Erythroblast (primary cell): ENCODE data around the gene FAM170B.
A peak's percentile ranks its signal among the peaks of the same experiment; 100 is the strongest.

Experiments
- DNase-seq, 2 experiments: peaks; one replicate each; lab custom pipeline; 2025; lab: John Stamatoyannopoulos, UW
- GATA1 ChIP-seq: IDR thresholded peaks from 2 replicates; pipeline ENCODE4 v1.6.1; 2011; ENCODE audit warnings: low read depth, mild to moderate bottlenecking, control low read depth, low read length, moderate library complexity
- POLR2A ChIP-seq: IDR thresholded peaks from 2 replicates; pipeline ENCODE4 v1.6.1; 2011; ENCODE audit warnings: mild to moderate bottlenecking, low read length

The FAM170B gene

GRCh38 chr10:49173853-49174252 lies 40.0 kb upstream of the FAM170B start:
- no peak for DNase-seq
- TF ChIP-seq POLR2A = no peak
- no peak for TF ChIP-seq GATA1

GRCh38 chr10:49173201-49173772 lies 39.5 kb upstream of the FAM170B start:
- TF ChIP-seq GATA1 (no peak), POLR2A (no peak)

GRCh38 chr10:49172777-49173132 lies 38.9 kb upstream of the FAM170B start:
- DNase-seq = no peak
- TF ChIP-seq POLR2A = no peak
- TF ChIP-seq GATA1 = no peak

More at GRCh38 chr10:49173201-49173772, 39.5 kb upstream of the FAM170B start:
- DNase-seq = peak in 1 of 2 experiments; percentile 17

DNA sequence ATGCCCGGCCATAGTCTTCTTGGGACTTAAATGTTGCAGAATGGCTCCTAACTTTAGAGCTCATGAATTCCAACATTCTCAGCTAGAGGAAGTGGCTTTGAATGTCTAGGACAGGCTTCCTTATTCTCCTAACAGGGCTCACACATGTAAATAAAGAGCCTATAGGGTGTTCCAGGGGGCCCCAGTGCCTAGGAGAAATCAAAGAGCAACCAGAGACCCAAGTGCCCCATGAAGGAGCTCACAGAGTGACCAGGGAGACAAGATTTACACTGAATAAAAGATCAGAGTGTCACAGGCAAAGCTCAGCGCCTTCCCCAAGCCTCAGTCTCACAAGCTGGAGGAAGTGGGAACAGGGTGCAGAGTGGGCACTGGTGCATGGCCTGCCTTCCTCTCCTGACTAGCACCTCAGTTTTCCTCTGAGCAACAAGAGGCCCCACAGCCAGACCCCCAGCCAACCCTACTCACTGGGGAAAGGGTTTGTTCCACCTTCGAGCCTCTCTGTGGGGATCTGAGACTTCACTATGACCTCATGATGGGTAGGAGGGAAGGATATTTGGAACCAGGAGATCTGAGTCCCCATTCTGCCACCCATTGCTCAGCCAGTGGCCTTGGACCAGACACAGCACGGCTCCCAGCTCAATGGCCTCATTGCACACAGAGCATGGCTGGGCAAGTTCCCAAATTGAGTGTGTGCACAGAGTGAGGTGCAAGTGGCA lies 38.4 kb upstream of the FAM170B start:
- no peak for DNase-seq
- TF ChIP-seq POLR2A (no peak), GATA1 (no peak)

GRCh38 chr10:49171326-49172060 lies 37.7 kb upstream of the FAM170B start:
- TF ChIP-seq POLR2A (no peak), GATA1 (no peak)
- no peak for DNase-seq

DNA sequence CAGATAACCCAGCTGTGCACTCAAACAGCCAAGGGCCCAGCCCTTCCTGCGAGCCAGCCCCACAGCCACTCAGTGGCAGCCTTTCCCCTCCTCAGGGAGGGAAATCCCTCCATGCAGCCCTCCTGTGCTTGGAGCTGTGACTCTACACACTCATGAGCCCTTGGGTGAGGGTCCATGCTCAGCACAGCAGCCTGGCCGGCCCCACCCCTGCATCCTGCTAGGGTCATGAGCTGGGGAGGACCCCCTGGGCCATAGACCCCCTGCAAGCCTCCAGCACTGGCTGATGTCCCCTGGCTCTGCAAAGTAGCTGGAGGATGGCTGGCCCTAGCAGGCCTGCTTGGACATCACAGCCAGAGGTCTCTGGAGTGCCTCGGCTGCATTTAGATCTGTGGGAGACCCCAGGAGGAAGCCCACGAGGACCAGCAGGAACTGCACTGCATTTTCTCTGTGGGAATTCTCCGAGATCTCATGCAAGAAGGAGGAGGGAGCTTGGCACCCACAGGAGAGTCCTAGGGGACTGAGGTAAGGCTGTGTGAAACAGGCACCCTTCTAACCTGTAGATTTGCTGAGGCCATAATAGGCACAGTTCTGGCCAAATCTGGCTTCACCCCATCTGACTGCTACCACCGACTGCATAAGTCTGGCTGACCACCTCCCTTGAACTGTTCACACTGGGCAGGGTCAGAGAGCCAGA lies 37.0 kb upstream of the FAM170B start:
- no peak for TF ChIP-seq POLR2A
- no peak for TF ChIP-seq GATA1
- no peak for DNase-seq

DNA sequence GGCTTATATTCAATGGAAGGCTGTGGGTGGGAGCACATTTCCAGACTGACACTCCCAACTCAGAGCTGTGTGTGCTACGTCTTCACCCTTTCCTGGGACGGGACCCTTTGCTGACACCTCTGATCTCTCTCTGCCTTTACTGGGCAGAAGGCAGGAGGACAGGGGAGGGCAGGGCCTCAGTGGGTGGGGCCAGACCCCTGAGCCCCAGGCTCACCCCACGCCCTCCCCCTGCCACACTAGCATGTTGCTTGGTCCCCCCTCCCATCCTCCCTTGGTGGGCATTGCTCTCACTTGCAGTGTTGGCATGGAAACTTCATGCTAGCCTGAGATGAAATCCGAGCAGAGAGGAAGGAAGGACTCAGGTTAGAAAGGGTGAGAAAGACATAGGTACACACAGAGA lies 36.0 kb upstream of the FAM170B start:
- TF ChIP-seq POLR2A = no peak
- no peak for TF ChIP-seq GATA1
- DNase-seq = no peak

- DNase-seq = no peak
- TF ChIP-seq GATA1 (no peak), POLR2A (no peak)
Measured at GRCh38 chr10:49168831-49169500, 35.1 kb upstream of the FAM170B start.

GRCh38 chr10:49168171-49168540 lies 34.3 kb upstream of the FAM170B start:
- no peak for TF ChIP-seq GATA1
- no peak for TF ChIP-seq POLR2A

GRCh38 chr10:49167425-49168170 lies 33.8 kb upstream of the FAM170B start:
- TF ChIP-seq GATA1 (no peak), POLR2A (no peak)
- no peak for DNase-seq

More at GRCh38 chr10:49168171-49168540, 34.3 kb upstream of the FAM170B start:
- no peak for DNase-seq

GRCh38 chr10:49166484-49167400 lies 32.9 kb upstream of the FAM170B start:
- no peak for DNase-seq
- no peak for TF ChIP-seq POLR2A
- no peak for TF ChIP-seq GATA1
